Fibroblast of gingiva (primary cell): ENCODE measurements around the gene SLC35F3.

Experiments
- DNase-seq: peaks from one replicate; pipeline ENCODE4 v3.0.0-alpha.2; 2011; ENCODE audit warnings: low read depth

The SLC35F3 gene

GRCh38 chr1:234260578-234260977, 356.1 kb downstream of the SLC35F3 start:
- DNase-seq = no peak

GRCh38 chr1:234261545-234261944, 357.1 kb downstream of the SLC35F3 start:
- no peak for DNase-seq

GRCh38 chr1:234262007-234262753, 357.7 kb downstream of the SLC35F3 start:
- no peak for DNase-seq

GRCh38 chr1:234262754-234263105, 358.3 kb downstream of the SLC35F3 start:
- DNase-seq = no peak

- DNase-seq = no peak
Measured at GRCh38 chr1:234264832-234265231, 360.4 kb downstream of the SLC35F3 start.

GRCh38 chr1:234265321-234265720, 360.8 kb downstream of the SLC35F3 start:
- no peak for DNase-seq

- DNase-seq = no peak
Measured at GRCh38 chr1:234265861-234266260, 361.4 kb downstream of the SLC35F3 start.

GRCh38 chr1:234270093-234270492, 365.6 kb downstream of the SLC35F3 start:
- DNase-seq = no peak

- no peak for DNase-seq
Measured at GRCh38 chr1:234270581-234271242, 366.2 kb downstream of the SLC35F3 start.

GRCh38 chr1:234271243-234271606, 366.7 kb downstream of the SLC35F3 start:
- no peak for DNase-seq

- no peak for DNase-seq
Measured at GRCh38 chr1:234272656-234273312, 368.3 kb downstream of the SLC35F3 start.

- no peak for DNase-seq
Measured at GRCh38 chr1:234273981-234274380, 369.5 kb downstream of the SLC35F3 start.

GRCh38 chr1:234276151-234276788, 371.8 kb downstream of the SLC35F3 start:
- no peak for DNase-seq

GRCh38 chr1:234277161-234277868, 372.8 kb downstream of the SLC35F3 start:
- DNase-seq = no peak

- DNase-seq = no peak
Measured at GRCh38 chr1:234279021-234279420, 374.5 kb downstream of the SLC35F3 start.

- DNase-seq = no peak
Measured at GRCh38 chr1:234280500-234280899, 376.0 kb downstream of the SLC35F3 start.

- no peak for DNase-seq
Measured at GRCh38 chr1:234281826-234282489, 377.5 kb downstream of the SLC35F3 start.

GRCh38 chr1:234286206-234286605, 381.7 kb downstream of the SLC35F3 start:
- DNase-seq = no peak

- no peak for DNase-seq
Measured at GRCh38 chr1:234288946-234289345, 384.5 kb downstream of the SLC35F3 start.

GRCh38 chr1:234289538-234290305, 385.2 kb downstream of the SLC35F3 start:
- DNase-seq = no peak

GRCh38 chr1:234292011-234292410, 387.5 kb downstream of the SLC35F3 start:
- DNase-seq = no peak
